CMK (cell line): Measurements from ENCODE around the gene FXYD4.

Experiments
- DNase-seq: peaks from one replicate; pipeline ENCODE4 v3.0.0-alpha.2; 2010; ENCODE audit warnings: low read depth

FXYD4 gene

GRCh38 chr10:43396061-43396927, 24.9 kb downstream of the FXYD4 start:
- DNase-seq = no peak

- DNase-seq = peak; percentile 68
Measured at GRCh38 chr10:43396928-43397624, 25.6 kb downstream of the FXYD4 start.

GRCh38 chr10:43398939-43399319, 27.5 kb downstream of the FXYD4 start:
- DNase-seq = no peak

GRCh38 chr10:43399320-43400310, 28.2 kb downstream of the FXYD4 start:
- no peak for DNase-seq

- DNase-seq = no peak
Measured at GRCh38 chr10:43401627-43402026, 30.2 kb downstream of the FXYD4 start.

GRCh38 chr10:43402176-43402575, 30.7 kb downstream of the FXYD4 start:
- DNase-seq = no peak

GRCh38 chr10:43402880-43403452, 31.5 kb downstream of the FXYD4 start:
- DNase-seq = no peak

- no peak for DNase-seq
Measured at GRCh38 chr10:43403911-43404703, 32.7 kb downstream of the FXYD4 start.

GRCh38 chr10:43404704-43405084, 33.3 kb downstream of the FXYD4 start:
- no peak for DNase-seq

GRCh38 chr10:43407148-43407575, 35.7 kb downstream of the FXYD4 start:
- no peak for DNase-seq

GRCh38 chr10:43407576-43408330, 36.3 kb downstream of the FXYD4 start:
- peak; percentile 68 for DNase-seq

- DNase-seq = no peak
Measured at GRCh38 chr10:43408331-43408709, 36.9 kb downstream of the FXYD4 start.

- peak; percentile 85 for DNase-seq
Measured at GRCh38 chr10:43408710-43409384, 37.4 kb downstream of the FXYD4 start, which contains the start of gene HNRNPF. HNRNPF (minus strand) TSS chr10:43409186; CDS start chr10:43387884, 21,302 bp downstream.

GRCh38 chr10:43409385-43410109, 38.1 kb downstream of the FXYD4 start:
- no peak for DNase-seq

- DNase-seq = no peak
Measured at GRCh38 chr10:43410345-43410744, 38.9 kb downstream of the FXYD4 start.

- DNase-seq = no peak
Measured at GRCh38 chr10:43411536-43411935, 40.1 kb downstream of the FXYD4 start.

- no peak for DNase-seq
Measured at GRCh38 chr10:43415544-43415943, 44.1 kb downstream of the FXYD4 start.

GRCh38 chr10:43417950-43418768, 46.7 kb downstream of the FXYD4 start:
- peak; percentile 99 for DNase-seq
